IMR-90 (cell line): ENCODE measurements around the gene PEX26. TPM values are rescaled to one million over a fixed set of nuclear protein-coding genes. Genes with fewer than 3 reads are reported as not detected.
A peak's percentile ranks its signal among the peaks of the same experiment; 100 is the strongest.
"Not testable (repeated sequence)": the region's sequence is repeated elsewhere in the genome, so short reads cannot be mapped to it uniquely, and the experiment has no call there.

Experiments
- ATAC-seq: fragments of 200-7000 bp; cut with Tn5 transposase; 2 replicates; pipeline ENCODE4 v1.9.1; 2020; ENCODE audit warnings: low read depth, mild to moderate bottlenecking, moderate library complexity
- BruUV-seq: library from RNA; stranded (reverse); fragments of 400-500 nt; replicated peaks from 2 replicates; lab custom pipeline; 2021; lab: Mats Ljungman, UMichigan
- CTCF ChIA-PET: fragments of 300-600 bp; formaldehyde crosslinking; extraction: SDS; loops from one replicate; lab custom pipeline; 2021; ENCODE audit warnings: antibody characterized with exemption; lab: Yijun Ruan, JAX
- POLR2A ChIA-PET: fragments of 300-600 bp; sonication (Branson Sonifier 250); formaldehyde crosslinking; loops from one replicate; lab custom pipeline; 2022; ENCODE audit warnings: antibody characterized with exemption; ENCODE audit not compliant: unreplicated experiment; lab: Charles Lee
- DNase-seq: peaks from one replicate; pipeline ENCODE4 v3.0.0; 2013
- H2AFZ ChIP-seq: replicated peaks from 2 replicates; pipeline ENCODE3; 2013; ENCODE audit warnings: low read length, mild to moderate bottlenecking; ENCODE audit not compliant: poor library complexity
- H2AK5ac ChIP-seq: 2 replicates; pipeline ENCODE4 v1.6.1; 2013; ENCODE audit warnings: low read depth, low read length, inconsistent platforms
- H2AK9ac ChIP-seq: replicated peaks from 2 replicates; pipeline ENCODE3; 2013; ENCODE audit warnings: mild to moderate bottlenecking, low read depth, low read length, moderate library complexity; ENCODE audit not compliant: poor library complexity
- H2BK120ac ChIP-seq: 2 replicates; pipeline ENCODE4 v1.6.1; 2013; ENCODE audit warnings: low read depth, low read length, inconsistent platforms
- H2BK15ac ChIP-seq: 3 replicates; pipeline ENCODE4 v1.6.1; 2013; ENCODE audit warnings: low read depth, low read length, inconsistent platforms
- H2BK20ac ChIP-seq: 2 replicates; pipeline ENCODE4 v1.6.1; 2013; ENCODE audit warnings: low read depth, mild to moderate bottlenecking, inconsistent platforms, low read length, moderate library complexity
- H2BK5ac ChIP-seq: 2 replicates; pipeline ENCODE4 v1.6.1; 2013; ENCODE audit warnings: mild to moderate bottlenecking, low read depth, low read length, inconsistent platforms; ENCODE audit not compliant: poor library complexity, severe bottlenecking
- H3K14ac ChIP-seq: replicated peaks from 2 replicates; pipeline ENCODE4 v1.6.1; 2013; ENCODE audit warnings: low read depth, low read length, inconsistent platforms
- H3K18ac ChIP-seq: 2 replicates; pipeline ENCODE4 v1.6.1; 2013; ENCODE audit warnings: low read depth, low read length, control low read depth
- H3K23ac ChIP-seq: 2 replicates; pipeline ENCODE4 v1.6.1; 2013; ENCODE audit warnings: low read depth, low read length, inconsistent platforms
- H3K27ac ChIP-seq: 2 replicates; pipeline ENCODE4 v1.5.1; 2013; ENCODE audit warnings: mild to moderate bottlenecking, control low read depth, low read length; ENCODE audit not compliant: insufficient read depth
- H3K27me3 ChIP-seq: 2 replicates; pipeline ENCODE4 v1.6.1; 2013; ENCODE audit warnings: low read length; ENCODE audit not compliant: control insufficient read depth, insufficient read depth
- H3K36me3 ChIP-seq: 2 replicates; pipeline ENCODE4 v1.6.1; 2013; ENCODE audit warnings: low read length, mixed read lengths; ENCODE audit not compliant: control insufficient read depth, insufficient read depth
- H3K4ac ChIP-seq: 2 replicates; pipeline ENCODE4 v1.6.1; 2013; ENCODE audit warnings: low read depth, low read length, inconsistent platforms
- H3K4me1 ChIP-seq: 2 replicates; pipeline ENCODE4 v1.6.1; 2013; ENCODE audit warnings: low read length, mixed read lengths; ENCODE audit not compliant: control insufficient read depth, insufficient read depth
- H3K4me2 ChIP-seq: 2 replicates; pipeline ENCODE4 v1.6.1; 2013; ENCODE audit warnings: low read depth, mild to moderate bottlenecking, control low read depth, low read length, moderate library complexity
- H3K4me3 ChIP-seq: 2 replicates; pipeline ENCODE4 v1.5.1; 2013; ENCODE audit warnings: low read depth, mild to moderate bottlenecking, control low read depth, low read length, moderate library complexity; ENCODE audit not compliant: insufficient read depth
- H3K56ac ChIP-seq: 2 replicates; pipeline ENCODE4 v1.6.1; 2013; ENCODE audit warnings: low read length, inconsistent platforms; ENCODE audit not compliant: insufficient read depth; ENCODE audit errors: extremely low read depth
- H3K79me1 ChIP-seq, 2 experiments: 2 replicates each; pipeline ENCODE4 v1.6.1; 2013; ENCODE audit warnings: low read length in 2 of 2, inconsistent platforms in 1 of 2, low read depth in 1 of 2
- H3K9ac ChIP-seq: 2 replicates; pipeline ENCODE4 v1.6.1; 2013; ENCODE audit warnings: low read depth, low read length, control low read depth
- H3K9me1 ChIP-seq: 2 replicates; pipeline ENCODE4 v1.6.1; 2013; ENCODE audit warnings: low read length, inconsistent platforms; ENCODE audit not compliant: insufficient read depth
- H3K9me3 ChIP-seq: 2 replicates; pipeline ENCODE4 v1.6.1; 2013; ENCODE audit warnings: low read length; ENCODE audit not compliant: control insufficient read depth, insufficient read depth
- H4K20me1 ChIP-seq: 2 replicates; pipeline ENCODE4 v1.6.1; 2013; ENCODE audit warnings: low read length, inconsistent platforms; ENCODE audit not compliant: insufficient read depth
- H4K5ac ChIP-seq: 2 replicates; pipeline ENCODE4 v1.6.1; 2013; ENCODE audit warnings: mild to moderate bottlenecking, low read depth, low read length, control low read depth
- H4K8ac ChIP-seq, 2 experiments: 2 replicates each; pipeline ENCODE4 v1.6.1; 2013; ENCODE audit warnings: low read depth in 2 of 2, low read length in 2 of 2, control low read depth in 1 of 2, inconsistent platforms in 1 of 2
- H4K91ac ChIP-seq: 2 replicates; pipeline ENCODE4 v1.6.1; 2013; ENCODE audit warnings: low read depth, low read length, inconsistent platforms; ENCODE audit not compliant: insufficient read depth
- MAZ ChIP-seq: IDR thresholded peaks from 2 replicates; pipeline ENCODE4 v1.6.1; 2012; ENCODE audit warnings: low read depth, mild to moderate bottlenecking, low read length, improper control_type of control experiment, moderate library complexity, borderline replicate concordance
- RCOR1 ChIP-seq: IDR thresholded peaks from 2 replicates; pipeline ENCODE4 v1.6.1; 2012; ENCODE audit warnings: mild to moderate bottlenecking, low read length, improper control_type of control experiment; ENCODE audit not compliant: insufficient replicate concordance
- SMC3 ChIP-seq: fragments of 150-350 bp; IDR thresholded peaks from 2 replicates; pipeline ENCODE4 v1.6.1; 2016; ENCODE audit warnings: low read depth, mild to moderate bottlenecking, antibody characterized with exemption, low read length, moderate library complexity
- WGBS, 2 experiments: methylation state at CpG; one replicate each; pipeline versions ENCODE4 v1.1.5 to v1.1.7; 2013; ENCODE audit warnings: missing lambda C conversion rate in 2 of 2; ENCODE audit not compliant: insufficient read length in 1 of 2; ENCODE audit errors: extremely low coverage in 2 of 2; 5-methylcytosine and 5-hydroxymethylcytosine counted together
- dilution Hi-C: fragments of 300-500 bp; cut with HindIII; formaldehyde crosslinking; loops from one replicate; pipeline ENCODE4 v1.14.3; 2018; ENCODE audit warnings: low sequenced_read_pairs; ENCODE audit not compliant: unreplicated experiment
- in situ Hi-C: fragments of 300-500 bp; cut with MboI; formaldehyde crosslinking; loops from 3 replicates; pipeline ENCODE4 v1.14.3; 2019; ENCODE audit warnings: low sequenced_read_pairs, inconsistent platforms, mixed read lengths
- intact Hi-C: fragments of 100-400 bp; cut with micrococcal nuclease; formaldehyde crosslinking; loops from 2 replicates; pipeline ENCODE4 v1.10.0; 2022
- polyA plus RNA-seq, 3 experiments: library from polyadenylated mRNA; depleted of rRNA; stranded (reverse); fragments of >200 nt; gene quantifications; 2 replicates each; pipeline ENCODE4 v1.2.3, GENCODE V29; 2012; ENCODE audit warnings: low replicate concordance in 1 of 3
- total RNA-seq: library from RNA; depleted of rRNA; stranded (reverse); fragments of >200 nt; gene quantifications from 2 replicates; pipeline ENCODE4 v1.2.3, GENCODE V29; 2012

The PEX26 gene
- total and polyA plus RNA-seq, 2 of the 4 experiments (the other 2 are of a cell fraction): 12.2 to 18.5 TPM

DNA sequence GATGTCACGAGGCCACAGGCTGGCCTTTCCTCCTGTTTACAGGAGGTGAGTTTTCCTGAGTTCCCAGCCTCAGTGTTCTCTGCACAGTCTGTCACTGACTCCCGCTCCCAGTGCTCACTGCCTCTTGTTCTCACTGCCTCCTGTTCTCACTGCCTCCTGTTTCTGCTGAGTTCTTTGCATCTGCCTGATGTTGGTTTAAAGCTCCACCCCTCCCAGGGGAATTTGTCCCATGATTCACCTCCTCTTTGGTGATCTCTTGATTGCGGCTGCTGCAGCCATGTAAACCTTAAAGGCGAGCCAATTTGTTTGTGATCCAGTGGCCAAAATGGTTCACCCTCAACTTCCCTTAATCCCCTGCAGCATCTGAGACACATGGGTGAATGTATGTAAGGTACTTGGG is 26.8 kb downstream of the PEX26 start:
- H2BK15ac ChIP-seq: no peak overlapping the region
- no peak overlapping the region for H3K14ac ChIP-seq
- H4K8ac ChIP-seq: no peak overlapping the region
- BruUV-seq: no TSS peak
- dilution Hi-C loops (no loop called here), in situ Hi-C loops (no loop called here), intact Hi-C loops (no loop called here)
- H3K4me1 ChIP-seq: no peaks in the 10 kb centered on the region
- no peak overlapping the region for H3K18ac ChIP-seq
- no peak overlapping the region for H3K4ac ChIP-seq
- no peak overlapping the region for H3K4me3 ChIP-seq
- ATAC-seq (no peak), DNase-seq (peak; percentile 26)
- H3K27me3 ChIP-seq: no peaks in the 10 kb centered on the region
- peaks cover 4% of the 10 kb centered on the region; the same call in 1 of the 2 replicates for H3K36me3 ChIP-seq
- ChIA-PET CTCF (no interaction called here), POLR2A (no interaction called here)
- H3K27ac ChIP-seq: no peak overlapping the region
- no peak overlapping the region for H2BK5ac ChIP-seq
- H3K4me2 ChIP-seq: no peak overlapping the region
- peaks cover 2% of the 10 kb centered on the region; the same call in 1 of the 2 replicates for H3K9me3 ChIP-seq
- H3K79me1 ChIP-seq: no peaks in the 10 kb centered on the region
- no peak overlapping the region for H4K5ac ChIP-seq
- WGBS, 2 experiments: no CpG with 5 or more reads among the region's 4 CpGs
- no peak overlapping the region for H3K9ac ChIP-seq
- no peak overlapping the region for H3K23ac ChIP-seq
- no peaks in the 10 kb centered on the region for H3K9me1 ChIP-seq
- H2AK5ac ChIP-seq: no peak overlapping the region
- H3K56ac ChIP-seq: no peak overlapping the region
- no peak for TF ChIP-seq SMC3
- no peak for TF ChIP-seq MAZ
- no peak for TF ChIP-seq RCOR1
- no peak overlapping the region for H2AFZ ChIP-seq
- H4K20me1 ChIP-seq: no peaks in the 10 kb centered on the region
- H2AK9ac ChIP-seq: no peak overlapping the region
- H2BK120ac ChIP-seq: no peak overlapping the region
- H2BK20ac ChIP-seq: no peak overlapping the region
- H4K91ac ChIP-seq: no peak overlapping the region

DNA sequence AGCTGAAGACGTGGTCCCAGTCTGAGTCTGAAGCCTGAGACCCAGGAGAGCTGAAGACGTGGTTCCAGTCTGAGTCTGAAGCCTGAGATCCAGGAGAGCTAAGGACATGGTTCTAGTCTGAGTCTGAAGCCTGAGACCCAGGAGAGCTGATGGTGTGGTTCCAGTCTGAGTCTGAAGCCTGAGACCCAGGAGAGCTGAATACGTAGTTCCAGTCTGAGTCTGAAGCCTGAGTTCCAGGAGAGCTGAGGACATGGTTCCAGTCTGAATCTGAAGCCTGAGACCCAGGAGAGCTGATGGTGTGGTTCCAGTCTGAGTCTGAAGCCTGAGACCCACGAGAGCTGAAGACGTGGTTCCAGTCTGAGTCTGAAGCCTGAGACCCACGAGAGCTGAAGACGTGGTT is 28.2 kb downstream of the PEX26 start:
- H3K27ac ChIP-seq, H2BK15ac ChIP-seq, H3K36me3 ChIP-seq, H3K14ac ChIP-seq, H3K4me1 ChIP-seq, H3K9ac ChIP-seq, DNase-seq, H3K9me3 ChIP-seq, dilution Hi-C loops, H3K4ac ChIP-seq, H2BK120ac ChIP-seq, H4K8ac ChIP-seq, H2BK20ac ChIP-seq, in situ Hi-C loops, H3K27me3 ChIP-seq, H3K4me3 ChIP-seq, H3K9me1 ChIP-seq, H2BK5ac ChIP-seq, H3K4me2 ChIP-seq, H4K20me1 ChIP-seq, H2AFZ ChIP-seq, CTCF ChIA-PET, H3K56ac ChIP-seq, H3K18ac ChIP-seq, H3K23ac ChIP-seq, BruUV-seq, ATAC-seq, H2AK5ac ChIP-seq, H4K5ac ChIP-seq, H4K91ac ChIP-seq, POLR2A ChIA-PET, H2AK9ac ChIP-seq, intact Hi-C loops, H3K79me1 ChIP-seq: not testable (repeated sequence)
- WGBS, 2 experiments: 86% methylated on average over 3 of the region's 7 CpGs; no CpG with 5 or more reads in 1 of the 2 experiments
